Endodermal cell (in vitro differentiated cells): ENCODE results near the gene COL6A5. TPM values are rescaled to one million over a fixed set of nuclear protein-coding genes. Genes with fewer than 3 reads are reported as not detected.

ENCODE experiments used
- DNase-seq: peaks from one replicate; pipeline ENCODE4 v3.0.0-alpha.2; 2017
- H3K27ac ChIP-seq: 2 replicates; pipeline ENCODE4 v1.5.1; 2013; ENCODE audit warnings: mild to moderate bottlenecking, low read depth, low read length, moderate library complexity
- H3K27me3 ChIP-seq: 2 replicates; pipeline ENCODE4 v1.6.1; 2013; ENCODE audit warnings: mild to moderate bottlenecking, low read length, moderate library complexity; ENCODE audit not compliant: insufficient read depth, control insufficient read depth, poor library complexity, severe bottlenecking
- H3K36me3 ChIP-seq: 2 replicates; pipeline ENCODE4 v1.7.0; 2013; ENCODE audit warnings: mild to moderate bottlenecking, low read length, moderate library complexity; ENCODE audit not compliant: control insufficient read depth, insufficient read depth
- H3K4me1 ChIP-seq: one replicate; pipeline ENCODE4 v1.7.0; 2013; ENCODE audit warnings: low read length; ENCODE audit not compliant: control insufficient read depth, insufficient read depth
- H3K4me3 ChIP-seq: 2 replicates; pipeline ENCODE4 v1.5.1; 2013; ENCODE audit warnings: mild to moderate bottlenecking, low read length, moderate library complexity
- H3K9ac ChIP-seq: 2 replicates; pipeline ENCODE4 v1.6.1; 2013; ENCODE audit warnings: mild to moderate bottlenecking, low read length, moderate library complexity; ENCODE audit not compliant: poor library complexity, severe bottlenecking; ENCODE audit errors: extremely low read depth
- H3K9me3 ChIP-seq: 2 replicates; pipeline ENCODE4 v1.6.1; 2013; ENCODE audit warnings: mild to moderate bottlenecking, low read length, moderate library complexity; ENCODE audit not compliant: control insufficient read depth
- H3K27ac Mint-ChIP-seq: 2 replicates; pipeline ENCODE4 v1.8.0; 2020; ENCODE audit warnings: mixed read lengths
- H3K27me3 Mint-ChIP-seq: 2 replicates; pipeline ENCODE4 v1.8.0; 2021; ENCODE audit warnings: mild to moderate bottlenecking, mixed read lengths; ENCODE audit not compliant: insufficient read depth
- H3K36me3 Mint-ChIP-seq: 2 replicates; pipeline ENCODE4 v1.8.0; 2020; ENCODE audit warnings: low read depth, mixed read lengths
- H3K4me1 Mint-ChIP-seq: 2 replicates; pipeline ENCODE4 v1.8.0; 2020; ENCODE audit warnings: mixed read lengths
- H3K4me3 Mint-ChIP-seq: 2 replicates; pipeline ENCODE4 v1.8.0; 2020; ENCODE audit warnings: mild to moderate bottlenecking, moderate library complexity, mixed read lengths
- H3K9me3 Mint-ChIP-seq: 2 replicates; pipeline ENCODE4 v1.8.0; 2020; ENCODE audit warnings: mild to moderate bottlenecking, mixed read lengths
- CTCF ChIP-seq: fragments of 200-600 bp; sonication (generic); conservative IDR thresholded peaks from 2 replicates; pipeline ENCODE4 v1.5.0; 2021; ENCODE audit warnings: antibody characterized with exemption, mild to moderate bottlenecking
- WGBS, 2 experiments: methylation state at CpG; one replicate each; pipeline versions ENCODE4 v1.1.5 to v1.1.7; 2013; ENCODE audit warnings: missing lambda C conversion rate in 2 of 2, mixed read lengths in 1 of 2; ENCODE audit not compliant: insufficient coverage in 1 of 2, insufficient read length in 1 of 2; 5-methylcytosine and 5-hydroxymethylcytosine counted together
- total RNA-seq, 2 donors: library from RNA; stranded (reverse); fragmentation: NEBNext Ultra II Directional in 1 of 2; extraction: Animal tissue kit (Norgen Biotek cat#: 25700) in 1 of 2; gene quantifications; 2 replicates in 1 of 2; 3 replicates in 1 of 2; pipeline ENCODE4 v1.2.1, GENCODE V29; 2021

Gene COL6A5
- total RNA-seq, 2 donors from 2014 or later: 0.02 to 0.07 TPM

GRCh38 chr3:130354430-130354829 is 9.0 kb downstream of the COL6A5 start:
- Histone ChIP-seq H3K4me1 (no peaks in the 10 kb centered on the region), H3K4me3 (no peak overlapping the region), H3K9me3 (no peaks in the 10 kb centered on the region), H3K27ac (no peak overlapping the region), H3K36me3 (no peaks in the 10 kb centered on the region), H3K9ac (no peak overlapping the region), H3K27me3 (no peaks in the 10 kb centered on the region)
- Mint-ChIP-seq H3K4me3 (no peak overlapping the region), H3K4me1 (no peaks in the 10 kb centered on the region), H3K36me3 (no peaks in the 10 kb centered on the region), H3K27ac (no peak overlapping the region), H3K9me3 (no peaks in the 10 kb centered on the region), H3K27me3 (peaks cover 9% of the 10 kb centered on the region)
- DNase-seq: no peak
- 80 to 88% methylated on average over 4 to 5 of the region's 5 CpGs for WGBS, 2 experiments
- TF ChIP-seq CTCF: no peak

GRCh38 chr3:130374033-130374432 is 28.6 kb downstream of the COL6A5 start:
- Histone ChIP-seq H3K4me1 (no peaks in the 10 kb centered on the region), H3K36me3 (no peaks in the 10 kb centered on the region), H3K9ac (no peak overlapping the region), H3K27me3 (no peaks in the 10 kb centered on the region), H3K27ac (no peak overlapping the region), H3K4me3 (no peak overlapping the region), H3K9me3 (no peaks in the 10 kb centered on the region)
- Mint-ChIP-seq H3K4me3 (no peak overlapping the region), H3K27ac (no peak overlapping the region), H3K36me3 (no peaks in the 10 kb centered on the region), H3K27me3 (no peaks in the 10 kb centered on the region), H3K4me1 (no peaks in the 10 kb centered on the region), H3K9me3 (no peaks in the 10 kb centered on the region)
- no peak for DNase-seq
- WGBS, 2 experiments: 95% methylated on average over 3 of the region's 3 CpGs; no CpG with 5 or more reads in 1 of the 2 experiments
- TF ChIP-seq CTCF: no peak

- Mint-ChIP-seq H3K36me3 (no peaks in the 10 kb centered on the region), H3K4me3 (no peak overlapping the region), H3K27me3 (no peaks in the 10 kb centered on the region), H3K4me1 (no peaks in the 10 kb centered on the region), H3K9me3 (no peaks in the 10 kb centered on the region), H3K27ac (no peak overlapping the region)
- no peak for TF ChIP-seq CTCF
- WGBS, 2 experiments: 88 to 100% methylated on average over 1 of the region's 1 CpG
- Histone ChIP-seq H3K4me1 (no peaks in the 10 kb centered on the region), H3K27me3 (no peaks in the 10 kb centered on the region), H3K9me3 (no peaks in the 10 kb centered on the region), H3K36me3 (no peaks in the 10 kb centered on the region), H3K4me3 (no peak overlapping the region), H3K27ac (no peak overlapping the region), H3K9ac (no peak overlapping the region)
- DNase-seq: no peak
Measured at GRCh38 chr3:130374908-130375307, 29.4 kb downstream of the COL6A5 start.
